Keratinocyte (primary cell): Measurements from ENCODE around the gene RNASEH2B. TPM values are rescaled to one million over a fixed set of nuclear protein-coding genes. Genes with fewer than 3 reads are reported as not detected.

Experiments used
- DNase-seq: peaks from one replicate; pipeline ENCODE4 v3.0.0-alpha.2; 2011; ENCODE audit warnings: low read depth, missing footprints, low spot score
- FAIRE-seq: peaks from 2 replicates; lab custom pipeline; 2011; peaks lifted over from hg19 to GRCh38; lab: Jason Lieb, UNC
- H2AFZ ChIP-seq: 2 replicates; pipeline ENCODE4 v1.6.0; 2012; ENCODE audit warnings: low read length, control low read depth, inconsistent platforms; ENCODE audit not compliant: control insufficient read depth
- H3K27ac ChIP-seq: 2 replicates; pipeline ENCODE4 v1.5.1; 2011; ENCODE audit warnings: low read length; ENCODE audit not compliant: control insufficient read depth, insufficient read depth
- H3K27me3 ChIP-seq: 3 replicates; pipeline ENCODE4 v1.6.0; 2011; ENCODE audit warnings: low read length; ENCODE audit not compliant: control insufficient read depth, insufficient read depth; ENCODE audit errors: extremely low read depth
- H3K36me3 ChIP-seq, 2 experiments: 2 replicates in 1 of 2; 3 replicates in 1 of 2; pipeline ENCODE4 v1.5.1; 2011; ENCODE audit warnings: low read length in 2 of 2, mild to moderate bottlenecking in 1 of 2; ENCODE audit not compliant: control insufficient read depth in 2 of 2, insufficient read depth in 2 of 2; ENCODE audit errors: extremely low read depth in 1 of 2
- H3K4me1 ChIP-seq: 3 replicates; pipeline ENCODE4 v1.5.1; 2011; ENCODE audit warnings: low read length; ENCODE audit not compliant: control insufficient read depth, insufficient read depth; ENCODE audit errors: extremely low read depth
- H3K4me2 ChIP-seq: 3 replicates; pipeline ENCODE4 v1.6.0; 2011; ENCODE audit warnings: low read depth, low read length; ENCODE audit not compliant: control insufficient read depth, insufficient read depth; ENCODE audit errors: extremely low read depth
- H3K4me3 ChIP-seq, 3 experiments: fragments of 200-600 bp in 1 of 3; sonication (generic) in 1 of 3; 2 replicates in 2 of 3; 3 replicates in 1 of 3; pipeline ENCODE4 v1.5.1; 2011 to 2016; ENCODE audit warnings: low read length in 3 of 3, mild to moderate bottlenecking in 3 of 3, control low read depth in 2 of 3, inconsistent platforms in 1 of 3, low read depth in 1 of 3, mixed read lengths in 1 of 3, mixed run types in 1 of 3, moderate library complexity in 1 of 3; ENCODE audit not compliant: control insufficient read depth in 2 of 3, insufficient read depth in 2 of 3; ENCODE audit errors: extremely low read depth in 1 of 3
- H3K79me2 ChIP-seq: 2 replicates; pipeline ENCODE4 v1.6.0; 2012; ENCODE audit warnings: low read length; ENCODE audit not compliant: control insufficient read depth, insufficient read depth
- H3K9ac ChIP-seq: 3 replicates; pipeline ENCODE4 v1.6.0; 2011; ENCODE audit warnings: low read length; ENCODE audit not compliant: control insufficient read depth, insufficient read depth; ENCODE audit errors: extremely low read depth
- H3K9me1 ChIP-seq: 3 replicates; pipeline ENCODE4 v1.6.0; 2011; ENCODE audit warnings: low read length; ENCODE audit not compliant: control insufficient read depth, insufficient read depth; ENCODE audit errors: extremely low read depth
- H3K9me3 ChIP-seq: 2 replicates; pipeline ENCODE4 v1.5.1; 2012; ENCODE audit warnings: low read depth, low read length; ENCODE audit not compliant: control insufficient read depth
- H4K20me1 ChIP-seq: 3 replicates; pipeline ENCODE4 v1.6.0; 2011; ENCODE audit warnings: low read length; ENCODE audit not compliant: control insufficient read depth, insufficient read depth; ENCODE audit errors: extremely low read depth
- EZH2 ChIP-seq: IDR thresholded peaks from one replicate; pipeline ENCODE4 v1.6.1; 2012; ENCODE audit warnings: inconsistent platforms, mild to moderate bottlenecking, low read length, moderate library complexity
- dilution Hi-C: fragments of 300-500 bp; cut with MboI; formaldehyde crosslinking; loops from one replicate; pipeline ENCODE4 v1.7.0; 2020; ENCODE audit warnings: low sequenced_read_pairs; ENCODE audit not compliant: extremely low pct_ligation_motif_present
- polyA plus RNA-seq, 5 experiments: library from polyadenylated mRNA; depleted of rRNA in 3 of 5; stranded (reverse) in 3 of 5; stranded (forward) in 1 of 5; unstranded in 1 of 5; fragments of >200 nt; gene quantifications; 1 replicate in 1 of 5; 2 replicates in 3 of 5; 3 replicates in 1 of 5; pipeline versions ENCODE4 v1.2.1 to v1.2.3, GENCODE V29; 2011 to 2012; ENCODE audit warnings: missing spikeins in 2 of 5, low read depth in 1 of 5, low replicate concordance in 1 of 5
- TF ChIP-seq, protein P1 (sequence below), 3 experiments: IDR thresholded peaks in 1 of 3; conservative IDR thresholded peaks in 1 of 3; optimal IDR thresholded peaks in 1 of 3; 2 replicates in 2 of 3; 3 replicates in 1 of 3; pipeline versions ENCODE3 to v1.5.1; 2011; ENCODE audit warnings: low read length in 3 of 3, mild to moderate bottlenecking in 3 of 3, moderate library complexity in 2 of 3, control low read depth in 1 of 3, inconsistent platforms in 1 of 3; ENCODE audit not compliant: insufficient read depth in 2 of 3; ENCODE audit errors: extremely low read depth in 1 of 3

The RNASEH2B gene
- polyA plus RNA-seq, 1 donor (not counting 4 experiments of a cell fraction or from before 2014, with no cell fraction given) = 26.1 TPM

- FAIRE-seq (no peak), DNase-seq (no peak)
- H3K36me3 ChIP-seq = no peaks in the 10 kb centered on the region
- no peak overlapping the region for H2AFZ ChIP-seq
- no peaks in the 10 kb centered on the region for H3K27me3 ChIP-seq
- no peaks in the 10 kb centered on the region for H3K9me1 ChIP-seq
- H3K27ac ChIP-seq = no peak overlapping the region
- H3K9me3 ChIP-seq = no peaks in the 10 kb centered on the region
- no peaks in the 10 kb centered on the region for H3K4me1 ChIP-seq
- dilution Hi-C loops = no loop called here
- H3K4me3 ChIP-seq = no peak overlapping the region
- H3K79me2 ChIP-seq = no peaks in the 10 kb centered on the region
- H3K9ac ChIP-seq = no peak overlapping the region
- no peaks in the 10 kb centered on the region for H4K20me1 ChIP-seq
- TF ChIP-seq, protein P1, sequence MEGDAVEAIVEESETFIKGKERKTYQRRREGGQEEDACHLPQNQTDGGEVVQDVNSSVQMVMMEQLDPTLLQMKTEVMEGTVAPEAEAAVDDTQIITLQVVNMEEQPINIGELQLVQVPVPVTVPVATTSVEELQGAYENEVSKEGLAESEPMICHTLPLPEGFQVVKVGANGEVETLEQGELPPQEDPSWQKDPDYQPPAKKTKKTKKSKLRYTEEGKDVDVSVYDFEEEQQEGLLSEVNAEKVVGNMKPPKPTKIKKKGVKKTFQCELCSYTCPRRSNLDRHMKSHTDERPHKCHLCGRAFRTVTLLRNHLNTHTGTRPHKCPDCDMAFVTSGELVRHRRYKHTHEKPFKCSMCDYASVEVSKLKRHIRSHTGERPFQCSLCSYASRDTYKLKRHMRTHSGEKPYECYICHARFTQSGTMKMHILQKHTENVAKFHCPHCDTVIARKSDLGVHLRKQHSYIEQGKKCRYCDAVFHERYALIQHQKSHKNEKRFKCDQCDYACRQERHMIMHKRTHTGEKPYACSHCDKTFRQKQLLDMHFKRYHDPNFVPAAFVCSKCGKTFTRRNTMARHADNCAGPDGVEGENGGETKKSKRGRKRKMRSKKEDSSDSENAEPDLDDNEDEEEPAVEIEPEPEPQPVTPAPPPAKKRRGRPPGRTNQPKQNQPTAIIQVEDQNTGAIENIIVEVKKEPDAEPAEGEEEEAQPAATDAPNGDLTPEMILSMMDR (optimal IDR thresholded peaks at IDR 0.05 in 1 of 3, IDR thresholded peaks at IDR 0.05 in 1 of 3, conservative IDR thresholded peaks at IDR 0.05 in 1 of 3; ENCODE audit: extremely low read depth in 1 of 3, insufficient read depth in 2 of 3, low read length in 3 of 3) = no peak
- TF ChIP-seq EZH2 = no peak
- H3K4me2 ChIP-seq = no peak overlapping the region
Observed at GRCh38 chr13:50894012-50894411, 15.6 kb upstream of the RNASEH2B start.

GRCh38 chr13:50894504-50894903, 15.1 kb upstream of the RNASEH2B start:
- Histone ChIP-seq H4K20me1 (no peaks in the 10 kb centered on the region), H3K27me3 (no peaks in the 10 kb centered on the region), H3K9me1 (no peaks in the 10 kb centered on the region), H3K79me2 (no peaks in the 10 kb centered on the region), H3K27ac (no peak overlapping the region), H2AFZ (no peak overlapping the region), H3K4me1 (no peaks in the 10 kb centered on the region), H3K9me3 (no peaks in the 10 kb centered on the region), H3K4me3 (no peak overlapping the region), H3K9ac (no peak overlapping the region), H3K4me2 (no peak overlapping the region), H3K36me3 (no peaks in the 10 kb centered on the region)
- TF ChIP-seq, protein P1 (optimal IDR thresholded peaks at IDR 0.05 in 1 of 3, IDR thresholded peaks at IDR 0.05 in 1 of 3, conservative IDR thresholded peaks at IDR 0.05 in 1 of 3; ENCODE audit: extremely low read depth in 1 of 3, insufficient read depth in 2 of 3, low read length in 3 of 3) = no peak
- TF ChIP-seq EZH2 = no peak
- no peak for DNase-seq
- FAIRE-seq = no peak
- dilution Hi-C loops = no loop called here
